ENCODE measurements around the gene LDB2.

GRCh38 chr4:16574981-16575380, 323.5 kb downstream of the LDB2 start:
- TF ChIP-seq CTCF (conservative IDR thresholded peaks at IDR 0.05 in 1 of 2, IDR thresholded peaks at IDR 0.05 in 1 of 2; ENCODE audit: extremely low read depth in 1 of 2, insufficient read depth in 1 of 2, low read depth in 1 of 2, low read length in 2 of 2) (no peak), EZH2 (IDR thresholded peaks at IDR 0.05; ENCODE audit: borderline replicate concordance, low read length) (no peak)
